ENCODE data around the gene XKR8. TPM values are rescaled to one million over a fixed set of nuclear protein-coding genes. Genes with fewer than 3 reads are reported as not detected.

Gene XKR8, protein sequence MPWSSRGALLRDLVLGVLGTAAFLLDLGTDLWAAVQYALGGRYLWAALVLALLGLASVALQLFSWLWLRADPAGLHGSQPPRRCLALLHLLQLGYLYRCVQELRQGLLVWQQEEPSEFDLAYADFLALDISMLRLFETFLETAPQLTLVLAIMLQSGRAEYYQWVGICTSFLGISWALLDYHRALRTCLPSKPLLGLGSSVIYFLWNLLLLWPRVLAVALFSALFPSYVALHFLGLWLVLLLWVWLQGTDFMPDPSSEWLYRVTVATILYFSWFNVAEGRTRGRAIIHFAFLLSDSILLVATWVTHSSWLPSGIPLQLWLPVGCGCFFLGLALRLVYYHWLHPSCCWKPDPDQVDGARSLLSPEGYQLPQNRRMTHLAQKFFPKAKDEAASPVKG
- total RNA-seq = 3.9 and 4.6 TPM in 2 replicates

DNA sequence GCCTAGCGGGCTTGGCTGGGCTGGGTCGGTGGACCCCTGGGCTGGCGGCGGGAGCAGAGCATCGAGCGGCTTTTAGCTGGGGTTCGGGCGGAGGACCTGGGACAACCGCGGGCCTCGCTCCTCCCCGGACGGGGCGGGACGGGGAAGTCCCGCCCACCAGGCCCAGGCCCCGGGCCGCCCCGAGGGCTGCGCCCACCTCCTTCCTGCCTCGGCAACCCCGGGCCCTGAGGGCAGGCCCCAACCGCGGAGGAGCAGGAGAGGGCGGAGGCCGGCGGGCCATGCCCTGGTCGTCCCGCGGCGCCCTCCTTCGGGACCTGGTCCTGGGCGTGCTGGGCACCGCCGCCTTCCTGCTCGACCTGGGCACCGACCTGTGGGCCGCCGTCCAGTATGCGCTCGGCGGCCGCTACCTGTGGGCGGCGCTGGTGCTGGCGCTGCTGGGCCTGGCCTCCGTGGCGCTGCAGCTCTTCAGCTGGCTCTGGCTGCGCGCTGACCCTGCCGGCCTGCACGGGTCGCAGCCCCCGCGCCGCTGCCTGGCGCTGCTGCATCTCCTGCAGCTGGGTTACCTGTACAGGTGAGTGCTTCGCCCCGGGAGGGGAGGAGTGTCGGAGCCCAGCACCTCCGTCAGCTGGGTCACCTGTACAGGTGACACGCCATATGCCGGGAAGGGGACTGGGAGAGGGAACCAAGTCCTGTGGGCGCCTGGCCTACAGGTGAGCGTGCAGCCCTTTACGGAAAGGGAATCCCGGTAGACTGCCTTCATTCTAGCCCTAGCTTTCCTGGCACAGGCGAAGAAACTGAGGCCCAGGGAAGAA is at the start of gene XKR8:
XKR8 (plus strand) TSS at position 182 of the 812 bp plus-strand sequence; CDS start at position 279, 97 bp downstream.
- no peak for DNase-seq (ENCODE audit: low read depth, low spot score)

DNA sequence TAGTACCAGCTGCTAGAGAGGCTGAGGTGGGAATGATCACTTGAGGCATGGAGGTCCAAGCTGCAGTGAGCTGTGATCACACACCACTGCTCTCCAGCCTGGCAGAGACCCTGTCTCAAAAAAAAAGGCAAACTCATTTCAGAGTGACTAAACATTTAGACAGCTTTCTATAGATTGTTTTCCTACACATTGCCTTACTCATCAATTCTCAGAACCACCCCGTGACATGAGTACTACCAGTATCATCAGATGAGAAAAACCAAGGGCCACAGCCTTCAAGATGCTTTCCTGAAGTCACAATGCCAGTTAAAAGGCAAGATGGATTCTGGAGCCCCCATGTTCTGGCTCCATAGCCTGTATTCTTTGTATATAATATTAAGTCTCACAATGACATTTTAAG is 47.3 kb upstream of the XKR8 start:
- no peak for DNase-seq (ENCODE audit: low read depth, low spot score)

DNA sequence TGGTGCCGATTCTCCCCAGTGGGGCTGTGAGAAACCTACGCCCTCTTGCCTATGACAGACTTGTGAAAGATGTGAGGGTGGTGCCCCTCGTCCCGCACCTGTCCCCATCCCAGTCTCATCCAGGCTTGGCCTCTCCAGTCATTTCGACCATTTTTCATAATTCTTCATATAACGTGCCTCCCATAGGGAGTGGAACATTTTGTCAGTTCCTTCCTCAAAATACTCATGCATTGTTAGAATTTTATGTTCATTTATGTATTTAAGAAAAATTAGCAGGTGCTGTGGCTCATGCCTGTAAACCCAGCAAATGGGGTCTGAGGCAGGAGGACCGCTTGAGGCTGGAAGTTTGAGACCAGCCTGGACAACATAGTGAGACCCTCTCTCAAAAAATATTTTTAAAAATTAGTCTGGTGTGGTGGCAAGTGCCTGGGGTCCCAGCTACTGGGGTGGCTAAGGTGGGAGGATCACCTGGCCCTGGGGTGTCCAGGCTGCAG is 44.6 kb upstream of the XKR8 start:
- DNase-seq (ENCODE audit: low read depth, low spot score) = no peak

DNA sequence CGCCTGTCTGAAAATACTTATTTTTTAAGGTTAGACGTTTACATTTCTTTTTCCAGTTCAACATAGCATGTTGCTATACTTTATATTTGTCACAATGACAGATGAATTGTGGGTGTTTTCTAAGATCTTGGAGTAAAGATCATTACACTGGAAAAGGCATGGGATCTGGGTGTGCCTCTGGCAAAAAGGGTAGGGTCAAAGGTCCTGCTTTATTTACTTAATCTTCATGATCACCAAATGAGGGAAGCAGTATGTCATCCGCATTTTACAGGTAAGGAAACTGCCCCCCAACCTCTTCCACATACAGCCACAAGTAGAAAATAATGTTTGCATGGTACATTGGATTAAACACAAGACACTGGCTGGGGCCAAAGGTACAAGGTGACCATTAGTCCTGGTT is 37.5 kb upstream of the XKR8 start:
- no peak for DNase-seq (ENCODE audit: low read depth, low spot score)

DNA sequence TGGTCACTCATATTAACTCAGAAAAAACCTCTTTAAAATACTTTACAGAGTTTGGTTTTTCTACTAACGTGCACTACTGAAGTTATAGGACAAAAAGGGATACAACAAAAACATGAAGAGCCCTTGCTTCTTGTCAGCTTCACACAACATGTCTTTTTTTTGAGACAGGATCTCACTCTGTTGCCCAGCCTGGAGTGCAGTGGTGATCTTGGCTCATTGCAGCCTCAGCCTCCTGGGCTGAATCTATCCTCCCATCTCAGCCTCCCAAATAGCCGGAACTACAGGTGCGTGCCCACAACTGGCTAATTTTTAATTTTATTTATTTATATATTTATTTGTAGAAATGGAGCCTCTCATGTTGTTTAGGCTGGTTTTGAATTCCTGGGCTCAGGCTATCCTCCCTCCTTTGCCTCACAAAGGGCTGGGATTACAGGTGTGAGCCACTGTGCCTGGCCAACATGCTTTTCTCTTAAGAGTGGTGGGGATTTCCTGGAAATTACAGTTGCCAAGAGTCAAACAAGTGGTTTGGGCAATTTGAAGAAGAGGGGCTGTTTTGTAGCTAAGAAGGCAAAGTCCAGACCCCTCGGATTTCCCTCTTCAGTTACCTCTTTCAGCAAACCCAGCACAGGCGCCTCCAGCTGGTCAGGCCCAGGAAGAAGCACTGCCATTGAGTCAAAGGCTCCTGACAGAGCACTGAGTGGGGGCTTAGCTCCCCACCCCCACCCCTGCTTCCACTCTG is 31.4 kb upstream of the XKR8 start:
- no peak for DNase-seq (ENCODE audit: low read depth, low spot score)

DNA sequence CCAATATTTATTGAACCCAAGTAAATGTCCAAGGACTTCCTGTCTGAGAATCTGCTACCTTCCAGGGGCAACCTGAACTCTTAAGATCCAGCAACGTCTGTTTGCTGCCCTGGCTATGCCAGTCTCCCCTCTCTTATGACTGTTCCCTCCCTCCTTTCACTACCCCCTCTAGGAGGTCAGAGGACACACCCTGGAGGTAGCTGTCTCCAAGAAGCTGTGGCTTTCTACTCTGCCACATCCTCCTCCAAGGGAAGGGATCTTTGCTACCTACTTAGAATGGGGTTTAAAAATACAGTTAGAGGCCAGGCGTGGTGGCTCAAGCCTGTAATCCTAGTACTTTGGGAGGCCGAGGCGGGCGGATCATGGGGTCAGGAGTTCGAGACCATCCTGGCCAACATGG is 28.6 kb upstream of the XKR8 start:
- no peak for DNase-seq (ENCODE audit: low read depth, low spot score)

DNA sequence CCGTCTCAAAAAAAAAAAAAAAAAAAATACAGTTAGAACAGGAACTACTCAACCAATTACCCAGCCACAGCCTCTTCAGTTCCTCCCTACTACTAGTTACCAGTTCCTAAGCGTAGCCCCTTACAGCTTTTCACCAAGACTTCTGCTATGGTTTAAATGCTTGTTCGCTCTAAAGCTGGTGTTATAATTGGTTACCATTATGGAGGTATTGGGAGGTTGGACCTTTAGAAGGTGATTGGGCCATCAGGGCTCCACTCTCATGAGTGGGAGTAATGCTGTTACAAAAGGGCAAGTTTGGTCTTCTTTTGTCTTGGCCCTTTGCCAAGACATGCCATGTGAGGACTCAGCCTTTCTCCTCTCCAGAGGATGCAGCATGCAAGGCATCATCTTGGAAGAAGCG is 28.0 kb upstream of the XKR8 start:
- no peak for DNase-seq (ENCODE audit: low read depth, low spot score)

DNA sequence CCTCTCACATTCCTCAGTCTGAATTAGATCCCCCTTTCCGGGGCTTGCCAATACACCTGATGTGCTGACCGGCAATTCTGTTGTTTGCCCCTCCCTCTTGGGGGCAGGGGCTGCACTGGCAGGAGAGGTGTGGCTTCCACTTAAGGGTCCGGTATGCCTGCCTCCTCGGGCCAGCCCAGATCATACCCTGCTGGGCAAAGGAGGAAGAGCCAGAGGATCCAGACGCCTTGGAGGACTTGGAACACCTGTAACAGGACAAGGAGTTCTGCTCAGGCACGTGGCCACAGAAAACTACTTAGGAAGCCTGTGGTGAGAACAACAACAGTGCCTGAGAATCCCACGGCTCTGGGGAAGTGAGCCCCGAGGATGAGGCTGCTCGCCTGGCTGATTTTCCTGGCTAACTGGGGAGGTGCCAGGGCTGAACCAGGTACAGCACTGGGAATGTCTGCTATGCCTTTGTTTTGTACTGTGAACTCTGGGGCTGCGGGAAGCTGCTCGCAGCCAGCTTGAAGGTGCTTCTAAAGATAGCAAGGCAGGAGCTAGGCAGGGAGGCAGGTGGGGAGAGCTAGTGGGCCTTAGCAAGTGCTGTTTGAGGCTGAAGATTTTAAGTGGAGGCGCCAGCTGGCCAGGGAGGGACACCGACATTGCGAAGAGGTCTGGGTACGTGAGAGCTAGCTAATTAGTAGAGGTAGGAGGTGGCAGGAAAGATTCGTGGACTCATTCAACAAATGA is 24.8 kb upstream of the XKR8 start, which contains the start of gene SMPDL3B:
SMPDL3B (plus strand) TSS at position 183 of the 732 bp plus-strand sequence; CDS start at position 367, 184 bp downstream.
- DNase-seq (ENCODE audit: low read depth, low spot score) = no peak

DNA sequence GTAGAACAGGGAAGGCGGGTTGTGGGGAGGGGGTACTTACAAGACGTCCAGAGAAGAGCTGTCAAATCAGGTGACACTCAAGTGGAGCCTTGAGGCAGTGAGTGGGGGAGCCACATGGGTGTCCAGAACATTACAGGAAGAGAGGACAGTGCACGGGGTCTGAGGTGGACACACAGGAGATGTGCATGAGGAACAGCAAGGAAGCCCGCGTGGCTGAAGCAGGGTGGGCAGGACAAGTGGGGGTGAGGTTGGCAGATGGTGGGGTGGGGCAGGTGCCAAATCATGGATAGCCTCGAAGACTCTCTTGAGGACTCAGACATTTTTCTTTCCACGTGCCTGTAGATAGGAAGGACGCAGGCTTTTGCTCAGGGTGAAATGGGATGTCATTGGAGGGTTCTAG is 24.1 kb upstream of the XKR8 start:
- DNase-seq (ENCODE audit: low read depth, low spot score) = no peak

DNA sequence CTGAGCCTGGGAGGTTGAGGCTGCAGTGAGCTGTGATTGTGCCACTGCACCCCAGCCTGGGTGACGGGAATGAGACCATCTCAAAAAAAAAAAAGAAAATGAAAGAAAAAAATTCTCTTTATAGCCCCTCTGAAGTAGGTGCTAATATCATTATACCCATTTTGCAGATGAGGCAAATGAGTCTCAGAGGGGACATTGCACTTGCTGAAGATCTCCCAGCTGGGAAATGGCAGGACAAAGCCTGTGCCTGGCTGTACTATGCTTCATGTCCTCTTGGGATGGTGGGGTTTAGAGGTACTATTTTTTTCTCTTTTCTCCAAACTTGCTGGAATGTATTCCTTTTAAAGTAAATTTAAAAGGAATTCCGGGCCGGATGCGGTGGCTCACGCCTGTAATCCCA is 23.4 kb upstream of the XKR8 start:
- DNase-seq (ENCODE audit: low read depth, low spot score) = no peak

DNA sequence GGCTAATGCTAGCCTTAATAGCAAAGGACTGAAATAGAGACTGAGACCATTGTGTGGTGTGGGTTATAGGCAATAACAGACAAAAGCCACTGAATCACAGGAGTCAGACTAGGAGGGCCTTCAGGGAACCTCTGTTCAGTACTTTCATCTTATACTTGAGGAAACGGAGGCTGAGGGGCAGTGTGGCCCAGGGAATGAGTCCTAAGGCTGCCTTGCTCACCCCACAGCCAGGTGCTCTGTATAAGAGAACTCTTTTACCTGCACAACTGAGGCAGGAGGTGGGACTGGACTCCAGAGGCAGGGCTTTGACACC is 22.3 kb upstream of the XKR8 start:
- DNase-seq (ENCODE audit: low read depth, low spot score) = no peak

DNA sequence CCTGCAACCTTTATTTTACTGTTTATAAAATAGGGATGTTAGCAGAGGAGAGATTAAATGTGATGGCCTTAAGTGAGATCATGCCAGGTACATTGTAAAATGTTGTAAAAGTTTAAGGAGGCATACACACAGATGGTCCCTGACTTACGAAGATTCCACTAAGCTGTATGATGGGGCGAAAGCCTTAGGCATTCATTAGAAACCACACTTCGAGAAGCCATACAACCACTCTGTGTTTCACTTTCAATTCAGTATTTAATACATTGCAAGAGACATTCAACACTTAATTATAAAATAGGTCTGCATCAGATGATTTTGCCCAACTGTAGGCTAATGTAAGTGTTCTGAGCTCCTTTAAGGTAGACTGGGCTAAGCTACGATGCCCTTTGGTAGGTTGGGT is 21.3 kb upstream of the XKR8 start:
- DNase-seq (ENCODE audit: low read depth, low spot score) = no peak

DNA sequence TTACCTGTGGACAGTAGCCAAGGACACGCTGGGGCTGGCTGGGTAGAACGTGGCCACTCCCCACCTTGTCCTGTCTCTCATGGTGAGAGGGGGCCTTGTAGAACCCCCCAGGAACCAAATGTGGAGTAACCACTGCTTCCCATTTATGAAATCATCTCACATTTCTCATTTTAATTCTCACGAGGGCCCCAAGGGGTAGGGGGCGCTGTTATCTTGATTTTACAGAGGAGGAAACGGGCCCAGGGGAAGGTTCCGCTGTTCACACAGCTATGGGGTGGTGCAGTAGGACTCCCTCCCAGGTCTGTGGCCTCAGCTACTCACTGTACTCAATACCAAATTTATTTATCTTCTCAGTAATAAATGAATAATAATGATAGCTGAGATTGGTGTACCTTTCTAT is 19.5 kb upstream of the XKR8 start:
- no peak for DNase-seq (ENCODE audit: low read depth, low spot score)

DNA sequence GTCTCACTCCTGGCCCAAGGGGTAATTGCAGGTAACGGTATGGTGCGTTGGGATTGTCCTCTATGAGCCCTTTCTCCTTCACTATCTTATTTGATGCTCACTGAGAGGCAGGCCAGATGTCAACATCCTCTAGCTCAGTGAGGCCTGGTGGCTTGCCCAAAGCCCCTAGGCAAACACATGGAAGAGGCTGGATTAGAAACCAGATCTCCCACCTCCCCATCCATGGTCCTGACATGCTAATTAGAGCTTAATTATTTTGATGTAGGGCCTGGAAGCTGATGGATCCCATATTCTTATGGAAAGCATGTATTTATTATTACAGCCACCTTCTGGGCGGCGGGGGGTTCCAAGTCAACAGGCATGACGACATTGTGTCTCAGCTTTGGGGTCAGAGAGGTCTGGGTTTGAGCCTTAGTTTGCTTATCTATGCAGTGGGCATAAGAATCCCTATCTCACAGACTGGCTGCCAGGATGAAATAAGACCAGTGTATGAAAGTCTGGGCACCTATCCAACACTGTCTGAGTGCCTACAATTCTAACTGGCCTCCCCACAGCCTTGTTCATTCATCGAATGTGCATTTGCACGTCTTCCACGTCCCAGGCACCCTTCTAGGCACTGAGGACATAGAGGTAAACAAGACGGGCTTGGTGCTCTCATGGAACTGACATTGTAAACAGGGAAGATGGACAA is 18.8 kb upstream of the XKR8 start:
- DNase-seq (ENCODE audit: low read depth, low spot score) = no peak

DNA sequence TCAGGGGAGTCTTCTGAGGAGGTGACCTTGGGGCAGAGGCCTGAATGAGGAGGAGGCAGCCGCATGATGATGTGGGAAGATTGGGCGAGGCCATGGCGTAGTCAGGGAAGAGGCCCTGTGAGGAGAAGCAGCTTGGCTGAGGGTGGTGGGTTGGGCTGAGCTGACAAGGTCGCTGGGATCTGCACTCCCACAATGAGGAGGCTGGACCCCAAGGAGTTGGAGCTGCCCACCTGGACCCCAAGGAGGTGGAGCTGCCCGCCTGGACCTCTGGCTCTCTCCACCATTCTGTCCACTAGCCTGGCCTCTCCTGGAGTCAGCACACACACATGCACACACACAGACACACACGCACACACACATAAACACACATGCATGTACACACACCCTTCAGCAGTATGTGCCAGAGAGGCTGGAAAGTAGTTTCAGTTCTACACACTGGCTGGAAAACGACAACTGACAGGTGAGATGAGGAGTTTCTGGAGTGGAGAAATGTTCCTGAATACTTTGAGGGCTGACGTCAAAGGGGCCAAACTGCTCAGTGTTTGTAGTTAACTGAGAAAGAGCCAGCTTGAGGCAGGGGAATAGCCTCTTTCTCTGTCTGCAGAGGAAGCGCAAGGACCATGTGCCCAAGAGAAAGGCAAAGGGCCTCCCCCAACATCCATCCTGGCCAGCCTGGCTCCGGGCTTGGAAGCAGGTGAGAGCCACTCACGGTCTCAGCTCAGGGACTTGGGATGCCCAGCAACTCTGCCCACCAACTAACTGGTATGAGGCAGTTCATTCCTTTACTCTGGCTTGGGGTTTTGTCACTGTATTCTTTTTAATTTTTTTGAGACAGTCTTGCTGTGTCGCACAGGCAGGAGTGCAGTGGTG is 17.9 kb upstream of the XKR8 start:
- no peak for DNase-seq (ENCODE audit: low read depth, low spot score)

DNA sequence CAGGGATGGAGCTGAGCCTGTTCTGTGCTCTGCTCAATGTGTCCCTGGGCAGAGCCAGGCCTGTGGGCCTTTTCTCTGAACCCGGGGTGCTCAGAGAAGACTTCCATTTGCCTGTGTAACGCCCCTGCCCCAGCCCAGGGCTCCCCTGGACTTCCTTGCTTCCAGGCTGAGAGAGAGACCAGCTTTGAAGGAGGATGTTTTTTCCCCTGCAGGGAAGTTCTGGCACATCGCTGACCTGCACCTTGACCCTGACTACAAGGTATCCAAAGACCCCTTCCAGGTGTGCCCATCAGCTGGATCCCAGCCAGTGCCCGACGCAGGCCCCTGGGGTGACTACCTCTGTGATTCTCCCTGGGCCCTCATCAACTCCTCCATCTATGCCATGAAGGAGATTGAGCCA is 14.8 kb upstream of the XKR8 start:
- DNase-seq (ENCODE audit: low read depth, low spot score) = no peak

DNA sequence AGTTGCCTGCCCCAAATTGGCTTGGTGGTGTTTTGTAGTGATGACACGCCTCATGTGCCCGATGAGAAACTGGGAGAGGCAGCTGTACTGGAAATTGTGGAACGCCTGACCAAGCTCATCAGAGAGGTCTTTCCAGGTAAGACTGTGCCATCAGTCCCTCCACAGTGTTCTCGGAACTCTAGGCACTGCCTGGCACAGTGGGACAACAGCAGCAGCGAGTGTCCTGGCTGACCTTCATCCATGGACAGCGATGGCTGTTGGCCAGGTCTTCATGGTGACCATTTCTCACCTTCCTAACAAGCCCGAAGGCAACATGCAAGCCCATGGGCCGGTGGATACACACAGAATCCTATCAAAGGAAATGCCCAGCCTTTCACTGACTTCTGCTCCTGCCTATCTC is 10.7 kb upstream of the XKR8 start:
- DNase-seq (ENCODE audit: low read depth, low spot score) = no peak

DNA sequence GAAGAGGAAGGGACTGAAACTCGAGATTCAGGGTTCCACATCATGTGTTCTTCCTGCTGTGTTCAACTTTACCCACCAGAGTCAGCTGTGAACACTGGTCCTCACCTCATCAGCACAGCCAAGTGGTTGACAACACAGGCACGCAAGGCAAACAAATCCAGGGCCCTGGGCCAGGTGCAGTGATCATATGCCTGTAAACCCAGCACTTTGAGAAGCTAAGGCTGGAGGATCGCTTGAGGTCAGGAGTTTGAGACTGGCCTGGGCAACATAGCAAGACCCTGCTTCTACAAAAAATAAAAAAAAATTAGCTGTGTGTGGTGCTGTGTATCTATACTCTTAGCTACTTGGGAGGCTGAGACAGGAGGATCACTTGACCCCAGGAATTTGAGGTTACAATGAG is 8.4 kb upstream of the XKR8 start:
- DNase-seq (ENCODE audit: low read depth, low spot score) = no peak

DNA sequence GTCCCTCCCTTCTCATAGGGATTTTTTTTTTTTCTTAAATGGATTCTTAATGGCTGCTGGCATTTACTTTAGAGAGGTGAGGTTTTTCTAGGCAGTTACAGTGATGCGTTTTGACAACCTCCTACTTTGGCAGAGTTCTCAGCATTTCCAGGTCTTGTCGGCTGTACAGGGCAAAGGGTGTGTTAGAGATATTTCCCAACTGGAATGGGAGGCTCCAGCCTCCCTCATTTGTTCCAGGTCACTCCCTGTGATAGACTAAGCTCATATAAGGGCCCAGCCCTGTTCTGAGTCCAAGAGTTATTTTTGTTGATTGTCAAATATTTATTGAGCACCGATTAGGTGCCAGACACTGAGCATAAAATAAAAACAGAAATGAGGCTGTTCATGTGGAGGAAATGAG is 7.6 kb upstream of the XKR8 start:
- no peak for DNase-seq (ENCODE audit: low read depth, low spot score)

DNA sequence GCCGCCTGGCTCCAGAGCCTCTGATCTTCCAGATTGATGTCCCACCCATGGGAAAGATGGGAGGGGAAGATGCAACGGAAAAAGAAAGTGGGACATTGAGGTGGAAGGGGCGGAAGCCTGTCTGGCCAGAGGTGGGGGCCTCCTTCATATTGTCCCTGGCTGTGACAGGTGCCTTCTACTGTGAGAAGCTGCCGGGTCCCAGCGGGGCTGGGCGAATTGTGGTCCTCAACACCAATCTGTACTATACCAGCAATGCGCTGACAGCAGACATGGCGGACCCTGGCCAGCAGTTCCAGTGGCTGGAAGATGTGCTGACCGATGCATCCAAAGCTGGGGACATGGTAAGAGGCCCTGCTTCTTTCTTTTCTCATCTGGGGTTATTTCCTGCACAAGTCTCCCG is 5.6 kb upstream of the XKR8 start:
- no peak for DNase-seq (ENCODE audit: low read depth, low spot score)
